Activated gamma-delta T cell treated with Interleukin-2 at 50 U/mL for 16 hours (primary cell): Measurements from ENCODE around the gene CNGA4.

ENCODE experiments used
- DNase-seq: peaks from one replicate; pipeline ENCODE4 v3.0.0-alpha.2; 2020

Gene CNGA4, protein sequence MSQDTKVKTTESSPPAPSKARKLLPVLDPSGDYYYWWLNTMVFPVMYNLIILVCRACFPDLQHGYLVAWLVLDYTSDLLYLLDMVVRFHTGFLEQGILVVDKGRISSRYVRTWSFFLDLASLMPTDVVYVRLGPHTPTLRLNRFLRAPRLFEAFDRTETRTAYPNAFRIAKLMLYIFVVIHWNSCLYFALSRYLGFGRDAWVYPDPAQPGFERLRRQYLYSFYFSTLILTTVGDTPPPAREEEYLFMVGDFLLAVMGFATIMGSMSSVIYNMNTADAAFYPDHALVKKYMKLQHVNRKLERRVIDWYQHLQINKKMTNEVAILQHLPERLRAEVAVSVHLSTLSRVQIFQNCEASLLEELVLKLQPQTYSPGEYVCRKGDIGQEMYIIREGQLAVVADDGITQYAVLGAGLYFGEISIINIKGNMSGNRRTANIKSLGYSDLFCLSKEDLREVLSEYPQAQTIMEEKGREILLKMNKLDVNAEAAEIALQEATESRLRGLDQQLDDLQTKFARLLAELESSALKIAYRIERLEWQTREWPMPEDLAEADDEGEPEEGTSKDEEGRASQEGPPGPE

DNA sequence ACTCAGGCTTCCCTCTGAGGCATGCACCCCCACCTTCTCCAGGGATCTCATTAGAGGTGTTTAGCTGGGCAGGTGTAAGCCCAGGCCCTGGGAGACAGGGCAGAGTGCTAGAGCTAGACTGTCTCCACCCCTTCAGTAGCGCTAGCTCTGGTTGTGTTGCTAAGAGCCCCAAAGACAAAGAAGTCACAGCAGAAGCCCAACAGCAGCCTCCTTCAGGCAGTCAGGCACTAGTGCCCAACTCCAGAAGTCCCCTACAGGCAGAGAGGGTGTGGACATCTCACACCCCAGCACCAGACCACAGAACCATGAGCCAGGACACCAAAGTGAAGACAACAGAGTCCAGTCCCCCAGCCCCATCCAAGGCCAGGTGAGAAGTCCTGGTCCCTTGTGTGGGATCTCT is at the start of gene CNGA4:
Gene CNGA4, plus strand, starts transcription at position 188 of the 400 bp plus-strand sequence. Its CDS starts 118 bp downstream, at position 306.
- DNase-seq = no peak

GRCh38 chr11:6191742-6192141 is 47.1 kb upstream of the CNGA4 start:
- no peak for DNase-seq

DNA sequence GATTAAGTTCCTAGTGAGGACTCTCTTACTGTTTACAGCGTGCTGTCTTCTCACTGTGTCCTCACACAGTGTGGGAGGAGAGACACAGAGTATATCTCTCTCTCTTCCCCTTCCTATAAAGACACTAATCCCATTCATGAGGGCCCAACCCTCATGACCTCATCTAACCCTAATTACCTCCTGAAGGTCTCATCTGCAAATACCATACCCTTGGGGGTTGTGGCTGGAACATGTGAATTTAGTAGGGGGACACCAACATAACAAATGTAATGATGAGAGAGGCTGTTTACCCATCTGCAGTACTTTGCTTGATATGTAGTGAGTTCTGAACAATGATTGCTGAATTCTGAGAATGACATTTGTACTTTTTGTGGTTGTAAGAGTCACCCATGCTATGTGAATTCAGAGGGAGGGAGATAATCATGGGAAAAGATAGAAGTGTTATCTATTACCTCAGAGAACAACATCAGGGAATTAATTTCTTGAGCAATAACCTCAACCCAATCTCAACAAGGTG is 44.8 kb upstream of the CNGA4 start:
- DNase-seq = no peak

GRCh38 chr11:6196396-6196795 is 42.5 kb upstream of the CNGA4 start:
- DNase-seq = no peak

GRCh38 chr11:6197466-6198200 is 41.3 kb upstream of the CNGA4 start:
- no peak for DNase-seq

GRCh38 chr11:6199174-6199810 is 39.6 kb upstream of the CNGA4 start, which contains the start of gene OR52W1:
TSS of gene OR52W1 (plus strand) at chr11:6199224. CDS start at chr11:6199224, 0 bp downstream.
- no peak for DNase-seq

DNA sequence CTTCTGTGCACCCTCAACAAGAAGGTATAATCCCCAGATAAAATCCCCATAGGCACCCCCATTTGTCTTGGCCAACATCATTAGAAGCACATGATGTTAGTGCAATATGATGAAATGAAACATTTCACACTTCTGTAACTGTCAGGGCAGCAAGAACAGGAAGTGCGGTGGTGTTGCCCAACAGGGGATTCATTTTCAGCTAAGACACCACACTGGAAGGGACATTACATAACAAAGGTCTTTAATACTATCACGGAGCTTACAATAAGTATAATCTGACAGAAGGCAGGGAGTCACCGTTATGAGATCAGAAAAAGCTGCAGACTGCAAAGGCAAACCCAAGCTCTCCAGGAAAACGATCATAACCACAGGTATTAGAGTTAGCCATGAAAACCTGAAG is 37.9 kb upstream of the CNGA4 start:
- DNase-seq = no peak

DNA sequence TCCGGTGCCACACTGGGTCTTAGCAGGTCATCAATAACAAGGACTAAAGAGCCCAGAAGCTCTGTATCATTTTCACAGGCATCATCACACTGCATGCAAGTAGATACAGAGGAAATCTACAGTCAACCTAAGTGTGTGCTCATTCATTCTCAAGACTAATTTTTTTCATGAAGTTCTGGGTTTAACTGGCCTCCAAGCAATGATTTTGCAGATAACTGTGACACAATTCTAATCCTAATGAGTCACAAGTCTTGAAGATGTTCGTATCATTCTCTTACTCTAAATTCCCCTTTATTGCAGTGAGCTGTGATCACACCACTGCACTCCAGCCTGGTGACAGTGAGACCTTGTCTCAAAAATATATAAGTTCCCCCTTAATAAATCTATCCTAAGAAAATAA is 37.4 kb upstream of the CNGA4 start:
- no peak for DNase-seq

DNA sequence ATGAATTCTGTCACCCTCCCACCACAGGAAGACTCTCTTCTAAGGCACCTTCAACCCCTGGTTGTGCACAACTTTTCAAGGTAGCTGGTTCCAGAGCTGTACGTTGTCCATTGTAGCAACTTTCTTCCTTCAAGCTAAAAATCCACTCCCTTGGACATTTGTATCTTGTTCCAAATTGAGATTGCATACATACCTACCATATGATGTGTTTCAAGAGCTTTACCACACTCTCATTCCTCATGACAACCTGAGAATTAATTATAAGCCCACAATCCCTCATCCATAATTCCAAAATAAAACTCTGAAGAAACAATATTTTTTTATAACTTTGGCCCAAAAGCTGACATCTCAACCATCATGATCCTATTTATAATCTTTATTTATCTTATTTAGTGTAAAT is 36.8 kb upstream of the CNGA4 start:
- DNase-seq = no peak

DNA sequence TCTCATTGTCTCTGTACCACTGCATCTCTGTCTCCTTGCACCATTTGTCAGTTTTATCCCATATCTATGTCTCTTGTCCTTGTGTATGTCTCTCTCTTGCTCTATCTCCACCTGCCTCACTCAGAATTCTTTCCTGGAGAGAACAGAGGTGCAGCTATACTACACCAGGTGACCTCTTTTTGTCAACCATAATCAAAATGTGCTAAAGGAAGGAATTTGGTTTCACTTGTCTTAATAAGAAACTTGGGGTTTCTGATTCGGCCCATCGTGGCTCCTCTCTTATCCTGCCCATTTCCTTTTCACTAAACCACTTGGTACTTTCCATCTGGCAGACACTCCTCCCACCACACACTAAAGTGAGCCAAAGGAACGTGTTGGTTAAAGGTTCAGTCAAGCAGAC is 35.6 kb upstream of the CNGA4 start:
- no peak for DNase-seq

DNA sequence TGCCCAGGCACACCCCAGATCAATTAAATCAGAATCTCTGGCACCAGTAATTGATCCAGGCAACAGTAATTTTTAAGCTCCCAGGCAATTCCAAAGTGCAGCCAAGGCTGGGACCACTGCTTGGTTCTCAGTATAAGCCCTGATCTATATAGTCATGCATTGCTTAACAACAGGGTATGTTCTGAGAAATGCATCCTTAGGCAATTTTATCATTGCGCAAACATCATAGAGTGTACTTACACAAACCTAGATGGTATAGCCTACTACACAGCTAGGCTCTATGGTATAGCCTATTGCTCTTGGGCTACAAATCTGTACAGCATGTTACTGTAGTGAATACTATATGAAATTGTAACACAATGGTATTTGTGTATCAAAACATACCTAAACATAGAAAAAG is 34.2 kb upstream of the CNGA4 start:
- no peak for DNase-seq

- DNase-seq = no peak
Observed at GRCh38 chr11:6205366-6205765, 33.5 kb upstream of the CNGA4 start, which contains the start of gene C11orf42. TSS of gene C11orf42 (plus strand) at chr11:6205557. CDS start at chr11:6205616, 59 bp downstream.

DNA sequence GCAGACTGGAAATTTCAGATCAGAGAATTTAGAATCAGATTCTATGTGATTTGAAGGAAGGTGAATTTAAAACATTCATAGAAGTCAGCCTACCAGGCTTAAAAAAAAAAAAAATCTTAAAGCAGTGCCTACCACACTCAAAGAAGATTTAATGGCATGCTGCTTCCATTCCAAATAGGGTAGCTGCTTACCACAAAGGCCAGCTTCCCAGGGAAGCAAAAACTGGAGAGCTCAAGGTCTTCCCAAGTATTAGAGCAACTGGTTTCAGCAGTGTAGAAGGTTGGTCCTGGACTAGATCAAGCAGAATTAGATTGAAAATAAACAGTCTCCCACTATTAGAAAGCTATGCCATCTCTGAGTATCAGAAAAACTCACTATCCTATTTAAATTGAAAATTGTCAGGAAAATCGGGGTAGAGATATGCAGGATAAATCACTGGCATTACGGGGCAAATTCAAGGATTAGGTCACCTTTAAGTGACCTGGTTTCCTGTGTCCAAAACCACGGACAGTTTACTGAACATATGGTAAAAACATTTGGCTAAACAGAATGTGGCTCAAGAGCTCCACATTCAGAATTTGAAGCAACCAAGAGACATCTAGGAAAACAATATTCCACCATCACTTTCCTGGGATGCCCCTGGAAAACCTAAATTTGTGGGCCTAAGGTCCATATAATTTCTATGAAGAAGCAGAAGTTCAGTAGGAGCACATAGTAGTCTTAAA is 32.3 kb upstream of the CNGA4 start:
- no peak for DNase-seq

DNA sequence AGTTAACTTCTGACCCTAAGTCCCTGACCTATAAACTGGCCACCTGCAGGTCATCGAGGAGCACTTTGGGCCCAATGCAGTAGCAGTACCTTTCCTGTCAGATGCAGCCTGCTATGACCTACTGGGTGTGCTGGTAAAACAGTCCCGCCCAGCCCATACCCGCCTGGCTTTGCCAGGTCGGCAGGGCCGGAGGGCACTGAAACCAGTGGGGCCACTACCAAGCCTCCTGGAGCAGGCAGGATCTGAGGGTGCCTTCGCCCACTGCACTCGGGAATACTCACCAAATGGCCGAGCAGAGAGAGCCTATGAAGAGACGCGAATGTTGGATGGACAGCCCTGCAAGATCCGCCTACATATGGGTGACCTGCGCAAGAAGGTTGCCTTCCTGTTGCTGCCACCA is 29.1 kb upstream of the CNGA4 start:
- no peak for DNase-seq

GRCh38 chr11:6210274-6210955 is 28.5 kb upstream of the CNGA4 start:
- DNase-seq = no peak

GRCh38 chr11:6214530-6214929 is 24.4 kb upstream of the CNGA4 start:
- no peak for DNase-seq

DNA sequence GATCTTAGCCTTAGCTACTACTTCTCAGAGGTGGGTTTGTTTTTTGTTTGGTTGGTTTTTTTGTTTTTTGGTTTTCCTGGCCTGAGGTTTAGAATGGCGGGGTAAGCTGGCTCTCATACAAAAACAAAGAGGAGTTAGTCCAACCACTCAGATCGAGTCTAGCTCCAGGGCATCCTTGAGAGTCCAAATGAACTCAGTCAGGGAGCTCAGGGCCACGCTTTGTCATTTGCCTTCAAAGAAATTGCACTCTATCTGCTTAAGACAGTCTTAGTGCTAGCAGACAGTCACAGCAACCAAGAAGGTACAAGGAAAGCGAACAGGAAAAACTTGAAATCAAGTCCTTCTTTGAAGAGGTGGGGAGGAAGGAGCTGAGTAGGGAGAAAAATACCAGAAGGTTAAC is 22.4 kb upstream of the CNGA4 start:
- DNase-seq = no peak

DNA sequence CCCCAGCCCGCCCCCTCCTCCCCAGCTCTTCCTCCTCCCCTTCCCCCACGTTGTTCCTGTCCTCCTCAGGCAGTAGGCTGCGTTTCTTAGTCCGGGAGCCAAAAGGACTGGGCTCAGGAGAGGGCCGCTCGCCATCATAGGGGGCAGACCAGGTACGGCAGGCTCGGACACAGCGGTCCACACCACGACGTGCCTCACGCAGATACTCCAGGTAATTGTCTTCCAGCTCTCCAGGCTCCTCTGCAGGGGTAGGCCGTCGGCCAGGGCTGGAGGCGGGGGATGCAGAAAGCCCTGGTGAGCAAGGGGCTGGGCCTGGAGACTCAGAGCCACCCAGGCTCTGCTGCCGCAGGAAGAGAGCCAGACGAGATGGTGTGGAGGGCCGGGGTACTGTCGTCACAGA is 21.2 kb upstream of the CNGA4 start:
- no peak for DNase-seq

DNA sequence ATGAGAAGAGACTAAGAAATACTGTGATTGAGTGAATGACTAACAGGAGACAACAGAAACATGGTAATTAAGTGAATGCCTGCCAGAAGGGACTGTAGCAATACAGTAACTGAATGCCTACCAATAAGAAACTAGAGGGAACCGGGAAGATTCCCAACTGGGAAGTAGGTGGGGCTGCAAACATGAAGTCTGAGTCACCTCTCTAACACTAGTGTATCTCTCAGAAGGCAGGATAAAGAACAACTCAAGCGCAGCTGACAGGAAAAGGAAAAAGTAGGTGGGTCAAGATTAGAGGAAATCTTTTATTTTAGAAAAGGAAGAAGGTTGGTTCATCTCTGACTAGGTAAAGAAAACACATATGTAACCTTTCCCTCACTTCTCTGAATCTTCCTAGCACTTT is 19.5 kb upstream of the CNGA4 start:
- no peak for DNase-seq

- DNase-seq = no peak
Observed at GRCh38 chr11:6223854-6224253, 15.0 kb upstream of the CNGA4 start.

- no peak for DNase-seq
Observed at GRCh38 chr11:6224421-6224820, 14.5 kb upstream of the CNGA4 start.

- DNase-seq = no peak
Observed at GRCh38 chr11:6225024-6225423, 13.9 kb upstream of the CNGA4 start.
